Gastroesophageal sphincter (tissue), 4 donors: ENCODE data around the gene GH2. TPM values are rescaled to one million over a fixed set of nuclear protein-coding genes. Genes with fewer than 3 reads are reported as not detected.
"Not testable (repeated sequence)": the region's sequence is repeated elsewhere in the genome, so short reads cannot be mapped to it uniquely, and the experiment has no call there.

Experiments used
- ATAC-seq: fragments of 150-250 bp; one replicate; pipeline ENCODE4 v1.9.1; 2016; ENCODE audit warnings: mild to moderate bottlenecking, moderate library complexity
- H3K27ac ChIP-seq, 4 donors: fragments of 200-600 bp; sonication (generic) in 3 of 4; 1 replicate in 3 of 4; 2 replicates in 1 of 4; pipeline ENCODE4 v1.5.1; 2016 to 2019
- H3K27me3 ChIP-seq: fragments of 200-600 bp; sonication (generic); one replicate; pipeline ENCODE4 v1.5.1; 2019
- H3K36me3 ChIP-seq, 2 donors: fragments of 200-600 bp; sonication (generic); one replicate each; pipeline ENCODE4 v1.5.1; 2019; ENCODE audit warnings: control low read depth in 1 of 2
- H3K4me1 ChIP-seq, 3 donors: fragments of 200-600 bp; sonication (generic); 1 replicate in 2 of 3; 2 replicates in 1 of 3; pipeline ENCODE4 v1.5.1; 2016 to 2019; ENCODE audit warnings: control low read depth in 2 of 3
- H3K4me3 ChIP-seq, 2 donors: fragments of 200-600 bp; sonication (generic); one replicate each; pipeline ENCODE4 v1.5.1; 2019; ENCODE audit warnings: mild to moderate bottlenecking in 1 of 2, moderate library complexity in 1 of 2
- H3K9me3 ChIP-seq, 3 donors: fragments of 200-600 bp; sonication (generic); one replicate each; pipeline ENCODE4 v1.5.1; 2017 to 2019; ENCODE audit warnings: control low read depth in 2 of 3
- EP300 ChIP-seq: sonication (generic); formaldehyde crosslinking; IDR thresholded peaks from one replicate; pipeline ENCODE4 v1.6.1; 2017; ENCODE audit warnings: antibody characterized with exemption, mild to moderate bottlenecking
- POLR2A ChIP-seq, 2 donors: fragments of 450-650 bp; IDR thresholded peaks; one replicate each; pipeline ENCODE4 v1.6.1; 2017; ENCODE audit warnings: antibody characterized with exemption in 2 of 2, mild to moderate bottlenecking in 2 of 2, moderate library complexity in 1 of 2
- POLR2AphosphoS5 ChIP-seq: sonication (generic); formaldehyde crosslinking; IDR thresholded peaks from one replicate; pipeline ENCODE4 v1.6.1; 2017; ENCODE audit warnings: antibody characterized with exemption
- WGBS, 2 donors: methylation state at CpG; one replicate each; pipeline ENCODE4 v1.1.5; 2018; ENCODE audit warnings: low coverage in 1 of 2; 5-methylcytosine and 5-hydroxymethylcytosine counted together
- total RNA-seq, 4 donors: library from RNA; depleted of rRNA; stranded (reverse); fragments of >200 nt; gene quantifications; one replicate each; pipeline ENCODE4 v1.1.0, GENCODE V29; 2016
- TF ChIP-seq, protein P1 (sequence below), 4 experiments: fragments of 200-600 bp in 2 of 4; fragments of 450-650 bp in 2 of 4; sonication (generic) in 1 of 4; IDR thresholded peaks; one replicate each; pipeline ENCODE4 v1.5.1; 2017 to 2019; ENCODE audit warnings: antibody characterized with exemption in 4 of 4, mild to moderate bottlenecking in 2 of 4, moderate library complexity in 2 of 4

The GH2 gene
- total RNA-seq, 4 donors from 2014 or later: not detected

GRCh38 chr17:63869491-63870291 lies 12.1 kb downstream of the GH2 start:
- ATAC-seq: peak; percentile 22
- not testable (repeated sequence) for H3K4me3 ChIP-seq, H3K36me3 ChIP-seq, H3K27ac ChIP-seq, H3K4me1 ChIP-seq, H3K27me3 ChIP-seq, H3K9me3 ChIP-seq
- 27 to 55% methylated on average over 5 to 8 of the region's 9 CpGs for WGBS, 2 donors

DNA sequence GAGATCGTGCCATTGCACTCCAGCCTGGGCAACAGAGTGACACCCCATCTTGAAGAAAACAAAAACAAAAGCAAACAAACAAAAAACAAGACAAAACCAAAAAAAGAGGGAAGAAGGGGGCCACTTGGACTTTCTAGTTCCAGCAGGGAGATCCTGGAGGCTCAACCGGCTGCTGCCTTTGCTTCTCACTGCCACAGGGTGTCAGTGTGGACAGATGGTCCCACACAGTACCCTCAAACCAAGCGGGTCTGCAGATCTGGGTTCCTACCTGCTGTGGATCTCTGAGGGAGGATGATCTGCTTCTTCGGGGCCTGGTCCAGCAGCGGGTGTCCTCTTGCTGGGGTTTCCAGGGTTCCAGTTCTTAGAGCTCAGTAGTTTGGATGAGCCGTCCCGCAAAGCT lies 15.1 kb downstream of the GH2 start:
- not testable (repeated sequence) for H3K27ac ChIP-seq, H3K9me3 ChIP-seq, H3K36me3 ChIP-seq, H3K4me3 ChIP-seq, H3K4me1 ChIP-seq, H3K27me3 ChIP-seq, ATAC-seq
- 58% methylated on average over 4 of the region's 7 CpGs; no CpG with 5 or more reads in 1 of the 2 donors for WGBS, 2 donors

DNA sequence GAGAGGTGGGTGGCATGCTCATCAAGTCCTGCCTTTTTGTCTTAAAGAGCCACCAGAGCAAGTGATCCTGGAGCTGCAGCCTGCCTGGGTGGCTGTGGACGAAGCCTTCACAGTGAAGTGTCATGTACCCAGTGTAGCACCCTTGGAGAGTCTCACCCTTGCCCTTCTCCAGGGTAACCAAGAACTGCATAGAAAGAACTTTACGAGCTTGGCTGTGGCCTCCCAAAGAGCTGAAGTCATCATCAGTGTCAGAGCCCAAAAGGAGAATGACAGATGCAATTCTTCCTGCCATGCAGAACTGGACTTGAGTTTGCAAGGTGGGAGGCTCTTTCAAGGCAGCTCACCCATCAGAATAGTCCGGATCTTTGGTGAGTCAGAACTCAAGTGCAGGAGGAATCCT lies 22.5 kb downstream of the GH2 start:
- Histone ChIP-seq H3K27ac (no peak overlapping the region), H3K36me3 (no peaks in the 10 kb centered on the region), H3K4me3 (no peak overlapping the region), H3K9me3 (no peaks in the 10 kb centered on the region), H3K4me1 (no peaks in the 10 kb centered on the region), H3K27me3 (peaks cover 9% of the 10 kb centered on the region)
- TF ChIP-seq, protein P1, sequence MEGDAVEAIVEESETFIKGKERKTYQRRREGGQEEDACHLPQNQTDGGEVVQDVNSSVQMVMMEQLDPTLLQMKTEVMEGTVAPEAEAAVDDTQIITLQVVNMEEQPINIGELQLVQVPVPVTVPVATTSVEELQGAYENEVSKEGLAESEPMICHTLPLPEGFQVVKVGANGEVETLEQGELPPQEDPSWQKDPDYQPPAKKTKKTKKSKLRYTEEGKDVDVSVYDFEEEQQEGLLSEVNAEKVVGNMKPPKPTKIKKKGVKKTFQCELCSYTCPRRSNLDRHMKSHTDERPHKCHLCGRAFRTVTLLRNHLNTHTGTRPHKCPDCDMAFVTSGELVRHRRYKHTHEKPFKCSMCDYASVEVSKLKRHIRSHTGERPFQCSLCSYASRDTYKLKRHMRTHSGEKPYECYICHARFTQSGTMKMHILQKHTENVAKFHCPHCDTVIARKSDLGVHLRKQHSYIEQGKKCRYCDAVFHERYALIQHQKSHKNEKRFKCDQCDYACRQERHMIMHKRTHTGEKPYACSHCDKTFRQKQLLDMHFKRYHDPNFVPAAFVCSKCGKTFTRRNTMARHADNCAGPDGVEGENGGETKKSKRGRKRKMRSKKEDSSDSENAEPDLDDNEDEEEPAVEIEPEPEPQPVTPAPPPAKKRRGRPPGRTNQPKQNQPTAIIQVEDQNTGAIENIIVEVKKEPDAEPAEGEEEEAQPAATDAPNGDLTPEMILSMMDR (IDR thresholded peaks at IDR 0.05): no peak
- no peak for TF ChIP-seq EP300
- TF ChIP-seq POLR2A (IDR thresholded peaks at IDR 0.05): no peak
- no peak for TF ChIP-seq POLR2AphosphoS5
- no peak for ATAC-seq
- WGBS, 2 donors: 67% methylated on average over 1 of the region's 3 CpGs; no CpG with 5 or more reads in 1 of the 2 donors

GRCh38 chr17:63856425-63856824 lies 25.3 kb downstream of the GH2 start:
- not testable (repeated sequence) for H3K27me3 ChIP-seq, ATAC-seq, H3K4me3 ChIP-seq, H3K27ac ChIP-seq, H3K9me3 ChIP-seq, H3K4me1 ChIP-seq, H3K36me3 ChIP-seq
- WGBS, 2 donors: 90 to 95% methylated on average over 7 to 8 of the region's 8 CpGs

DNA sequence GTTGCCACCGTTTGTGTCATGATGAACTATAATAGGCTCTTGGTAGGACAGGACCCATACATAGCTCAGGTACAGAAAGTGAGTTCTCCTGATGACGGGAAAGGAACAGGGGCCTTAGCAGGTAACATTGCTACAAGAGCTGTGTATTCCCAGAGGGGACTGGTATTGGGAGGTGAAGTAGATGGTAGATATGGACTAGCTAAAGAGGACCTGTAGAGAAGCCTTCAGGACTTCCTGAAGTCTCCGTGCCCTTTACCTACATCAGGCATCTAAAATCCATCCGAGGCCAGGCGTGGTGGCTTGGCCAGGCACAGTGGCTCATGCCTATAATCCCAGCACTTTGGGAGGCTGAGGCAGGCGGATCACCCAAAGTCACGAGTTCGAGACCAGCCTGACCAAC lies 26.6 kb downstream of the GH2 start:
- H3K27me3 ChIP-seq: peaks cover 9% of the 10 kb centered on the region
- no peak for ATAC-seq
- 67 to 90% methylated on average over 1 to 4 of the region's 8 CpGs for WGBS, 2 donors

GRCh38 chr17:63854709-63855108 lies 27.0 kb downstream of the GH2 start:
- Histone ChIP-seq H3K9me3 (no peaks in the 10 kb centered on the region), H3K27ac (no peak overlapping the region)

More for the DNA sequence above, 26.6 kb downstream of the GH2 start:
- TF ChIP-seq POLR2AphosphoS5 (no peak), EP300 (no peak), POLR2A (IDR thresholded peaks at IDR 0.05) (no peak)
- TF ChIP-seq, protein P1 (IDR thresholded peaks at IDR 0.05): no peak
- Histone ChIP-seq H3K9me3 (no peaks in the 10 kb centered on the region), H3K4me1 (no peaks in the 10 kb centered on the region), H3K36me3 (no peaks in the 10 kb centered on the region), H3K4me3 (no peak overlapping the region), H3K27ac (no peak overlapping the region)

More at GRCh38 chr17:63854709-63855108, 27.0 kb downstream of the GH2 start:
- H3K4me3 ChIP-seq: no peak overlapping the region
- no peaks in the 10 kb centered on the region for H3K4me1 ChIP-seq
- H3K36me3 ChIP-seq: no peaks in the 10 kb centered on the region
- WGBS, 2 donors: 72 to 93% methylated on average over 3 to 4 of the region's 5 CpGs
- H3K27me3 ChIP-seq: peaks cover 4% of the 10 kb centered on the region
- ATAC-seq: no peak
- TF ChIP-seq, protein P1 (IDR thresholded peaks at IDR 0.05): no peak
- TF ChIP-seq POLR2AphosphoS5 (no peak), EP300 (no peak), POLR2A (IDR thresholded peaks at IDR 0.05) (no peak)
